K562 (cell line): ENCODE data around the gene MAP3K2. TPM values are rescaled to one million over a fixed set of nuclear protein-coding genes. Genes with fewer than 3 reads are reported as not detected.

Source experiments
- ATAC-seq: fragments of 200-7000 bp; cut with Tn5 transposase; 3 replicates; pipeline ENCODE4 v1.9.1; 2020; ENCODE audit warnings: moderate library complexity
- BruUV-seq: library from RNA; stranded (reverse); fragments of 400-500 nt; replicated peaks from 2 replicates; lab custom pipeline; 2021; lab: Mats Ljungman, UMichigan
- CTCF ChIA-PET: fragments of 300-600 bp; formaldehyde crosslinking; extraction: SDS; loops from one replicate; lab custom pipeline; 2021; ENCODE audit warnings: low intra/inter-chr PET ratio; lab: Yijun Ruan, JAX
- POLR2A ChIA-PET: fragments of 300-600, 350-650 bp; sonication (Branson Sonifier 250); formaldehyde crosslinking; extraction: SDS; loops from one replicate; lab custom pipeline; 2021; ENCODE audit warnings: antibody characterized with exemption, inconsistent platforms; lab: Yijun Ruan, JAX
- DNase-seq, 4 experiments: peaks; one replicate each; pipeline versions ENCODE4 v3.0.0 to v3.0.0-alpha.2; 2011 to 2018; ENCODE audit warnings: low spot score in 3 of 4, mixed read lengths in 3 of 4; ENCODE audit errors: extremely low read depth in 1 of 4
- FAIRE-seq: peaks from 2 replicates; lab custom pipeline; 2011; peaks lifted over from hg19 to GRCh38; lab: Jason Lieb, UNC
- H2AFZ ChIP-seq: 2 replicates; pipeline ENCODE4 v1.6.0; 2011; ENCODE audit warnings: low read depth, low read length, control low read depth, inconsistent platforms
- H3K27ac ChIP-seq: fragments of 200-600 bp; 3 replicates; pipeline ENCODE4 v1.8.0; 2011; ENCODE audit warnings: low read depth, mild to moderate bottlenecking, control low read depth, inconsistent platforms, low read length, moderate library complexity, mixed read lengths; ENCODE audit errors: extremely low read depth
- H3K27me3 ChIP-seq, 2 experiments: fragments of 300-600 bp in 1 of 2; 2 replicates in 1 of 2; 3 replicates in 1 of 2; pipeline versions ENCODE4 v1.6.0 to v1.8.0; 2011; ENCODE audit warnings: inconsistent platforms in 2 of 2, low read length in 2 of 2, mild to moderate bottlenecking in 1 of 2, mixed read lengths in 1 of 2, moderate library complexity in 1 of 2; ENCODE audit not compliant: control insufficient read depth in 2 of 2, insufficient read depth in 2 of 2
- H3K36me3 ChIP-seq: fragments of 300-600 bp; 3 replicates; pipeline ENCODE4 v1.8.0; 2011; ENCODE audit warnings: mild to moderate bottlenecking, low read length, inconsistent platforms; ENCODE audit not compliant: control insufficient read depth, insufficient read depth
- H3K4me1 ChIP-seq, 2 experiments: fragments of 200-600 bp in 1 of 2; replicated peaks in 1 of 2; 2 replicates in 1 of 2; 3 replicates in 1 of 2; pipeline versions ENCODE4 v1.5.1 to v1.8.0; 2011; ENCODE audit warnings: inconsistent platforms in 2 of 2, low read length in 2 of 2, mild to moderate bottlenecking in 1 of 2, mixed read lengths in 1 of 2, moderate library complexity in 1 of 2; ENCODE audit not compliant: control insufficient read depth in 2 of 2, insufficient read depth in 2 of 2
- H3K4me2 ChIP-seq: 2 replicates; pipeline ENCODE4 v1.6.1; 2011; ENCODE audit warnings: low read length, control low read depth, inconsistent platforms, mixed read lengths; ENCODE audit not compliant: insufficient read depth
- H3K4me3 ChIP-seq: fragments of 200-600 bp; sonication (generic), shearing (Covaris generic); 2 replicates; pipeline ENCODE4 v1.5.1; 2016; ENCODE audit warnings: control low read depth, inconsistent platforms
- H3K79me2 ChIP-seq: fragments of 200-600 bp; 3 replicates; pipeline ENCODE4 v1.8.0; 2011; ENCODE audit warnings: low read length, inconsistent platforms; ENCODE audit not compliant: control insufficient read depth, insufficient read depth
- H3K9ac ChIP-seq, 2 experiments: 2 replicates each; pipeline versions ENCODE4 v1.6.0 to v1.6.1; 2011; ENCODE audit warnings: low read depth in 2 of 2, low read length in 2 of 2, control low read depth in 1 of 2, inconsistent platforms in 1 of 2, mild to moderate bottlenecking in 1 of 2, mixed read lengths in 1 of 2; ENCODE audit not compliant: insufficient read depth in 1 of 2
- H3K9me1 ChIP-seq: one replicate; pipeline ENCODE4 v1.6.0; 2011; ENCODE audit warnings: inconsistent platforms, mild to moderate bottlenecking, low read length, moderate library complexity; ENCODE audit not compliant: control insufficient read depth, insufficient read depth
- H3K9me3 ChIP-seq: replicated peaks from 2 replicates; pipeline ENCODE4 v1.5.1; 2011; ENCODE audit warnings: low read depth, low read length, inconsistent platforms; ENCODE audit not compliant: control insufficient read depth, insufficient read depth
- H4K20me1 ChIP-seq: replicated peaks from 2 replicates; pipeline ENCODE4 v1.6.1; 2011; ENCODE audit warnings: low read length, inconsistent platforms, mixed read lengths; ENCODE audit not compliant: control insufficient read depth, insufficient read depth
- ARID3A ChIP-seq: IDR thresholded peaks from 2 replicates; pipeline ENCODE4 v1.6.1; 2012; ENCODE audit warnings: low read depth, low read length, improper control_type of control experiment, borderline replicate concordance
- BDP1 ChIP-seq: IDR thresholded peaks from 3 replicates; pipeline ENCODE4 v1.6.1; 2011; ENCODE audit not compliant: insufficient read length, insufficient read depth
- CEBPG ChIP-seq, 3 experiments: fragments of 200-800 bp in 1 of 3; sonication (Bioruptor generic) in 1 of 3; sonication (generic) in 1 of 3; formaldehyde crosslinking in 1 of 3; IDR thresholded peaks in 2 of 3; conservative IDR thresholded peaks in 1 of 3; 2 replicates each; pipeline versions ENCODE4 v1.6.1 to v1.8.0; 2016 to 2022; ENCODE audit warnings: missing compliant biosample characterization in 2 of 3, missing genetic modification characterization in 2 of 3, mild to moderate bottlenecking in 1 of 3, missing genetic modification reagents in 1 of 3
- HSF4 ChIP-seq: fragments of 250-450 bp; sonication (Bioruptor Pico); IDR thresholded peaks from 2 replicates; pipeline ENCODE4 v2.1.2; 2022; ENCODE audit warnings: mild to moderate bottlenecking, moderate library complexity, borderline replicate concordance
- IRF2 ChIP-seq: sonication (generic); formaldehyde crosslinking; IDR thresholded peaks from 2 replicates; pipeline ENCODE4 v1.8.1; 2022; ENCODE audit warnings: mild to moderate bottlenecking, missing genetic modification reagents
- KLF6 ChIP-seq: fragments of 250-450 bp; sonication (Bioruptor Pico); IDR thresholded peaks from 2 replicates; pipeline ENCODE4 v1.4.0; 2020; ENCODE audit warnings: mild to moderate bottlenecking, moderate library complexity, borderline replicate concordance
- MCM7 ChIP-seq, 2 experiments: fragments of 450-650 bp; IDR thresholded peaks; 2 replicates each; pipeline ENCODE4 v1.6.1; 2016 to 2018
- NELFE ChIP-seq: IDR thresholded peaks from 2 replicates; pipeline ENCODE4 v1.6.1; 2011; ENCODE audit warnings: mild to moderate bottlenecking; ENCODE audit not compliant: insufficient read depth, insufficient read length
- POU5F1 ChIP-seq: fragments of 150-350 bp; IDR thresholded peaks from 2 replicates; pipeline ENCODE4 v1.6.1; 2014; ENCODE audit warnings: borderline replicate concordance, low read length, low read depth, mild to moderate bottlenecking; ENCODE audit not compliant: partially characterized antibody
- RAD21 ChIP-seq, 2 experiments: fragments of 250-450 bp in 1 of 2; fragments of 450-650 bp in 1 of 2; sonication (Bioruptor Pico) in 1 of 2; formaldehyde crosslinking in 1 of 2; IDR thresholded peaks in 1 of 2; conservative IDR thresholded peaks in 1 of 2; 2 replicates each; pipeline versions ENCODE4 v1.4.0 to v1.8.0; 2020 to 2022; ENCODE audit warnings: mild to moderate bottlenecking in 2 of 2, moderate library complexity in 1 of 2
- RREB1 ChIP-seq: fragments of 250-450 bp; sonication (Bioruptor Pico); IDR thresholded peaks from 2 replicates; pipeline ENCODE4 v1.4.0; 2020
- TCFL5 ChIP-seq: fragments of 250-450 bp; sonication (Bioruptor Pico); conservative IDR thresholded peaks from 2 replicates; pipeline ENCODE4 v1.6.1; 2021; ENCODE audit warnings: mild to moderate bottlenecking, moderate library complexity, matching md5 sums
- ZNF512 ChIP-seq: IDR thresholded peaks from 2 replicates; pipeline ENCODE4 v1.6.1; 2016; ENCODE audit warnings: missing genetic modification characterization, missing compliant biosample characterization
- WGBS: fragments of 100-300 bp; shearing (Covaris generic); methylation state at CpG from one replicate; pipeline ENCODE4 v1.1.6; 2016; ENCODE audit warnings: low coverage, mixed read lengths; ENCODE audit not compliant: insufficient coverage; ENCODE audit errors: missing lambda C conversion rate; 5-methylcytosine and 5-hydroxymethylcytosine counted together
- in situ Hi-C: fragments of 300-500 bp; cut with MboI; formaldehyde crosslinking; loops from 4 replicates; pipeline ENCODE4 v1.15.0; 2018; ENCODE audit warnings: inconsistent platforms, mixed read lengths
- intact Hi-C: fragments of 100-400 bp; cut with micrococcal nuclease; formaldehyde crosslinking; loops from 2 replicates; pipeline ENCODE4 v1.14.2; 2022
- polyA plus RNA-seq, 8 experiments: library from polyadenylated mRNA; depleted of rRNA in 4 of 8; stranded (reverse) in 5 of 8; unstranded in 3 of 8; fragments of >200 nt; fragmentation: Nextera tagmentation in 2 of 8; fragmentation: Illumina TruSeq in 1 of 8; extraction: Ambion mirVana in 2 of 8; extraction: Trizol in 1 of 8; gene quantifications; 2 replicates each; pipeline versions ENCODE4 v1.2.1 to v1.2.3, GENCODE V29; 2011 to 2014; ENCODE audit warnings: inconsistent platforms in 1 of 8, missing spikeins in 1 of 8
- total RNA-seq, 7 experiments: library from RNA; depleted of rRNA in 6 of 7; stranded (reverse); fragments of >200 nt in 6 of 7; fragmentation: Illumina TruSeq in 2 of 7; extraction: Trizol in 2 of 7; gene quantifications; 2 replicates each; pipeline versions ENCODE4 v1.2.1 to v1.2.3, GENCODE V29; 2011 to 2021; ENCODE audit warnings: low replicate concordance in 1 of 7

Gene MAP3K2
- total and polyA plus RNA-seq, 9 of the 15 experiments (the other 6 are each of a cell fraction or from before 2014, with no cell fraction given): 1.2 to 14.2 (median 5.7) TPM

- ChIA-PET POLR2A (no interaction called here), CTCF (no interaction called here)
- intact Hi-C loops (no loop called here), in situ Hi-C loops (no loop called here)
- peaks cover 3% of the 10 kb centered on the region; the same call in 1 of the 2 replicates for H4K20me1 ChIP-seq
- no peaks in the 10 kb centered on the region for H3K27me3 ChIP-seq
- H3K4me1 ChIP-seq: peaks cover 14 to 18% of the 10 kb centered on the region in 2 experiments; a peak in 3 of 5 replicates
- H3K9ac ChIP-seq: no peak overlapping the region
- no peaks in the 10 kb centered on the region; the same call in 2 of the 3 replicates for H3K36me3 ChIP-seq
- no peaks in the 10 kb centered on the region for H3K9me3 ChIP-seq
- FAIRE-seq (no peak), DNase-seq (no peak), ATAC-seq (no peak)
- no peak overlapping the region for H3K27ac ChIP-seq
- no peak overlapping the region for H3K4me3 ChIP-seq
- no TSS peak for BruUV-seq
- 85% methylated on average over 4 of the region's 6 CpGs for WGBS
- no peak overlapping the region for H2AFZ ChIP-seq
- H3K9me1 ChIP-seq: no peaks in the 10 kb centered on the region
- H3K79me2 ChIP-seq: peaks cover 73% of the 10 kb centered on the region
- H3K4me2 ChIP-seq: no peak overlapping the region
- TF ChIP-seq RREB1 (CRISPR knock-in tag) (no peak), NELFE (no peak), IRF2 (CRISPR knock-in tag) (no peak), TCFL5 (no peak), POU5F1 (no peak), MCM7 (IDR thresholded peaks at IDR 0.05) (no peak), HSF4 (CRISPR knock-in tag) (no peak), ZNF512 (no peak), KLF6 (CRISPR knock-in tag) (no peak), RAD21 (CRISPR knock-in tag; conservative IDR thresholded peaks at IDR 0.05 in 1 of 2, IDR thresholded peaks at IDR 0.05 in 1 of 2) (no peak), ARID3A (no peak), BDP1 (no peak), CEBPG (CRISPR knock-in tag; IDR thresholded peaks at IDR 0.05) (no peak), CEBPG (tag; conservative IDR thresholded peaks at IDR 0.05 in 1 of 2, IDR thresholded peaks at IDR 0.05 in 1 of 2) (no peak)
Observed at GRCh38 chr2:127384529-127384928, 3.2 kb downstream of the MAP3K2 start.
